GM21423 (cell line): ENCODE results near the gene ZNF138.
"Not testable (repeated sequence)": the region's sequence is repeated elsewhere in the genome, so short reads cannot be mapped to it uniquely, and the experiment has no call there.

Source experiments
- ATAC-seq: cut with Tn5 transposase; IDR thresholded peaks from one replicate; pipeline ENCODE4 v1.9.1; 2021; ENCODE audit warnings: mild to moderate bottlenecking, moderate library complexity; ENCODE audit not compliant: unreplicated experiment

ZNF138 gene

GRCh38 chr7:64794171-64794844 is at the start of gene ZNF138:
TSS of gene ZNF138 (plus strand) at chr7:64794428. CDS start at chr7:64794569, 141 bp downstream.
- ATAC-seq: peak; percentile 100

GRCh38 chr7:64744680-64745079 is 49.5 kb upstream of the ZNF138 start:
- ATAC-seq: no peak

- ATAC-seq: no peak
Measured at GRCh38 chr7:64747802-64748201, 46.4 kb upstream of the ZNF138 start.

- no peak for ATAC-seq
Measured at GRCh38 chr7:64753032-64753431, 41.2 kb upstream of the ZNF138 start.

DNA sequence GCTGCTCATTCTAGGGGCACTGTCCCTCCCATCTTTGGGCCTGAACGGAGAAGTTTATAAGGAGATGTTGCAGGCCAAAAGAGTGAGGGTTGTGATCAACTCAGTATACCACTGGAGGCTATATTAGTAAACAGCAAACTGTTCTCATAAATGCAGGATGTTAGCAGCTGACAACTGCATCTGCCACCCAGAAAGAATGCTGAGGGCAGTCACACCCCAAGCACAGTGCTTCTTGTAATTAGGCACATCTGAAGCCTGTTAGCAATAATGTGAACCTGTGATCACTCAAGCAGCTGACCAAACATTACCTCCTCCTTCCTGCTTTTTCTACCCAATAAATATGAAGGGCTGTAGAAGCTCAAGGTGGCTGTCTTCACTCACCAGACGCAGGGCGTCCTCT is 38.4 kb upstream of the ZNF138 start:
- no peak for ATAC-seq

GRCh38 chr7:64758151-64758550 is 36.1 kb upstream of the ZNF138 start:
- no peak for ATAC-seq

GRCh38 chr7:64768824-64769223 is 25.4 kb upstream of the ZNF138 start:
- ATAC-seq: no peak

DNA sequence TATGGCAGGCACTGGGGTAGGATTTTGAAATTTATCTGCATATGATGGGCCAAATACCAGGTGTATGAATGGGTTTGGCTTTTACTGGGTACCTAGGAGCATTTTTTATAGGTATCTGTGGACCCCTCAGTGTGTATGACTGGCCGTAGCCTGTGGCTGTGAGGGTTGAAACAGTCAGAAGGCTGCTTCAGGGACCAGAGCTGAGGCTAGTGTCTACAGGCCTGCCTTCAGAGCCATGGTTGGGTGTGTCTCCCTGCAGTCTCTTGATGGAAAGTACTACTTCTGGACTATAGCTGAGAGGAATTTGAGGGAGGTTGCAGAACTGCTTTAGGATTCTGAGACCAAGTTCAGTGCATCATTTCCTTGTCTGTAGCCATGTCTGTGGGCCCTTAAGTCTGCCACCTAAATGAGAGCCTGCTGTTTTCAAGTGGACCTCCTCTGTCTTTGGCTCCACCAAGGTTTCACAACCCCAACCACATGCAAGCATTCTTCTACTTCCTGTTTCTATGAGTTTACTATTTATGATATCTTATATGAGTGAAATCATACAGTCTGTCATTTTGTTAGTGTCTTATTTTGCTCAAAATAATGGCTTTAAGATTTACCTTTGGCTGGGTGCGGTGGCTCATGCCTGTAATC is 19.9 kb upstream of the ZNF138 start:
- no peak for ATAC-seq

DNA sequence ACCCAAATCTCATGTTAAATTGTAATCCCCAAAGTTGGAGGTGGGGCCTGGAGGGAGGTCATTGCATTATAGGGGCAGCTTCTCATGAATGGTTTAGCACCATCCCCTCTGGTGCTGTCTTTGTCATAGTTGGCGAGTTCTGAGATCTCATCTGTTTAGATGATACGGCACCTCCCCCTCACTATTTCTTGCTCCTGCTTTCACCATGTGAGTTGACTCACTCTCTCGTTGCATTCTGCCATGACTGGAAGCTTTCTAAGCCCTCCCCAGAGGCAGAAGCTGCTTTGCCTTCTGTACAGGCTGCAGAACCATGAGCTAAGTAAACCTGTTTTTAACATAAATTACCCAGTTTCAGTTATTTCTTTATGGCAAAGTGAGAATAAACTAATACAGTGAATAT is 18.9 kb upstream of the ZNF138 start:
- no peak for ATAC-seq

DNA sequence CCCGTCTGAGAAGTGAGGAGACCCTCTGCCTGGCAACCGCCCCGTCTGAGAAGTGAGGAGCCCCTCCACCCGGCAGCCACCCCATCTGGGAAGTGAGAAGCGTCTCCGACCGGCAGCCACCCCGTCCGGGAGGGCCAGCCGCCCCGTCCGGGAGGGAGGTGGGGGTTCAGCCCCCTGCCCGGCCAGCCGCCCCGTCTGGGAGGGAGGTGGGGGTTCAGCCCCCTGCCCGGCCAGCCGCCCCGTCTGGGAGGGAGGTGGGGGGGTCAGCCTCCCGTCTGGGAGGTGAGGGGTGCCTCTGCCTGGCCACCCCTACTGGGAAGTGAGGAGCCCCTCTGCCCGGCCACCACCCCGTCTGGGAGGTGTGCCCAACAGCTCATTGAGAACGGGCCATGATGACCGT is 9.4 kb upstream of the ZNF138 start:
- ATAC-seq: not testable (repeated sequence)

DNA sequence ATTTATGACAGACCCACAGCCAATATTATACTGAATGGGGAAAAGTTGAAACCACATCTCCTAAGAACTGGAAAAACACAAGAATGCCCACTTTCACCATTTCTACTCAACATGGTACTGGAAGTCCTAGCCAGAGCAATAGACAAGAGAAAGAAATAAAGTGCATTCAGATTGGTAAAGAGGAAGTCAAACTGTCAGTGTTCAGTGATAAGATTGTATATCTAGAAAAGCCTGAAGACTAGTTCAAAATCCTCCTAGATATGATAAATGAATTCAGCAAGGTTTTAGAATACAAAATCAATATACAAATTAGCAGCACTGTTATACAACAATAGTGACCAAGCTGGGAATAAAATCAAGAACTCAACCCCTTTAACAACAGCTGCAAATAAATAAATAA is 6.9 kb upstream of the ZNF138 start:
- no peak for ATAC-seq

DNA sequence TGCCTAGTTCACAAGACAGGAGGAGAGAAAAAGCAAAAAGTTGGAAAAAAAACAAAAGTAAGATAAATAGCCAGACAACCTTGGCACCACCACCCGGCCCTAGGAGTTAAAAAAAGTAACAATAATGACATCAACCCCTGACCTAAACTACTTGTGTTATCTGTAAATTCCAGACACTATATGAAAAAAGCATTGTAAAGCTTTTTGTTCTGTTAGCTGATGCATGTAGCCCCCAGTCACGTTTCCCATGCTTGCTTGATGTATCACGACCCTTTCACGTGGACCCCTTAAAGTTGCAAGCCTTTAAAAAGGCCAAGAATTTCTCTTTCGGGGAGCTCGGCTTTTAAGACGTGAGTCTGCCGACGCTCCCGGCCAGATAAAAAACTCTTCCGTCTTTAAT is 5.0 kb upstream of the ZNF138 start:
- not testable (repeated sequence) for ATAC-seq

DNA sequence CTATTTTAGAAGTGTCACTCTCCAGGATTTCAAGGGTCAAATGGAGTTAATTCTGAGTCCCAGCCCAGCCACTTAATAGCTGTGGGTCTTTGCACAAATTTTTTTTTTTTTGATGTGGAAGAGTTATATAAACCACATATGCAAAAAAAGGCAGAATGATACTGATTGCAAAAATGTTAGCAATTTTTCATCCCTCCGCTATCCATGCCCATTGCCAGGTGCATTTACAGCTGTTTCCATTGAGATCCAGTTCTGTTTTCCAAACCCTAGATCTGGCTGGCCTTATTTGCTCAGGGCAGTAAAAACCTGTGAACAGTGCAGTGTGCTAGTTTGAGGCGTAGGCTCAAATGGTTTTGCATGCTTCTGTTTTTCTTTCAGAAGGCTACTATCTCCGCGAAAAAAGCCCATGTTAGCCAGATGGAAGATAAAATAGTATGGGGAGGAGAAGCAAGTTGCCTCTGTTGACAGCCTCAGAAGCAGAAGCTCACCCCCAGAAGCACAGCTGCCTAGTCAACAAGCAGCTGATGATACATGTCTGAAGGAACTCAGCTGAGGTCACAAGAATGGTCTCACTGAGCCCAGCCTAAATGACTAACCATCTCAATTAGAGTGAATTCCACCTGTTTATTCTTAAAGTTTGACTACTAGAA is 997 bp upstream of the ZNF138 start:
- no peak for ATAC-seq

DNA sequence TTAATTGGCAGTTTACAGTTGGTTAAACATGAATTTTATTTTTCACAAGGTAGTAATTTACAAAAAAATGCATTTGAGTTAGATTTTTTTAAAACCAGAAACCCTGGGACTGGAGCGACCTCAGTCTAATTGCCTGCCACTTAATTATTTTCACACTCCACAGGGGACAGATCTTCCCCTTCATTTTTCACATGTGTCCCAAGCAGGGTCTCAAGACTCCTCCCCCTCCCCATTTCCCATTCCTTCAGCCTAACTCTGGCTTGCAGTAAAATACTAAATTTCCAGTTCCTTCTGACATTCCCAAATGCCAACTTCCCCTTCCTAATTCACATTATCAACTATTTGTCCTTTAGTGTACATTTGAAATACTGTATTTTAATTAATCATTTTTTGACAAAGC is 948 bp downstream of the ZNF138 start:
- no peak for ATAC-seq

GRCh38 chr7:64799169-64799568 is 4.9 kb downstream of the ZNF138 start:
- not testable (repeated sequence) for ATAC-seq

- no peak for ATAC-seq
Measured at GRCh38 chr7:64802699-64803098, 8.5 kb downstream of the ZNF138 start.

GRCh38 chr7:64807731-64808365 is 13.6 kb downstream of the ZNF138 start:
- no peak for ATAC-seq

- no peak for ATAC-seq
Measured at GRCh38 chr7:64811767-64812166, 17.5 kb downstream of the ZNF138 start.

DNA sequence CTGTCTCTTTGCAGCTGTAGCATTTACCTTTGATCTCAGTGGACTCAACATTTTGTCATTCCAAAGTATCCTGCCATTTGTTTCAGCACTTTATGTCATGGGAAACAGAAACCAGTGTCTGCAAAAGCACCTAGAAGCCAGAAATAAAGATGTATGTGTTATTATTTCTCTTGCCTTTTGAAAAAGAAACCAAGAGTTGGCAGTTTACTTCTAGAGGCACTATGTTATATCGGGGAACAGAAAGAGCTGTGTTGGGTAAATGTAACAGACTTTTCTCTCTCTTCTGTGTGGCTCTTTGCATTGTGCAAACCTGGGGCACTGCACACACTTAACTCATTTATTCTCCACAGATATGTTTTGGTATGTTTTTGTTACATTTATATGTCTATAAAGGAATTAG is 36.7 kb downstream of the ZNF138 start:
- no peak for ATAC-seq

DNA sequence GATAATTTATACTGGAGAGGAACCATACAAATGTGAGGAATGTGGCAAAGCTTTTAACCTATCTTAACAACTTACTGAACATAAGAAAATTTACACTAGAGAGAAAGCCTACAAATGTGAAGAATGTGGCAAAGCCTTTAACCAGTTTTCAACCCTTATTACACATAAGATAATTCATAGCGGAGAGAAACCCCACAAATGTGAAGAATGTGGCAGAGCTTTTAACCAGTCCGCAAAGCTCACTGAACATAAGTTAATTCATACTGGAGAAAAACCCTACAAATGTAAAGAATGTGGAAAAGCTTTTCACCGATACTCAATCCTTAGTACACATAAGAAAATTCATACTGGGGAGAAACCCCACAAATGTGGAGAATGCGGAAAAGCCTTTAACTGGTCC is 37.9 kb downstream of the ZNF138 start:
- no peak for ATAC-seq

GRCh38 chr7:64834989-64835388 is 40.8 kb downstream of the ZNF138 start:
- ATAC-seq: no peak

- ATAC-seq: not testable (repeated sequence)
Measured at GRCh38 chr7:64835856-64836255, 41.6 kb downstream of the ZNF138 start.
